Bone marrow (tissue), 2 donors: ENCODE measurements around the gene SUPT6H.
A peak's percentile ranks its signal among the peaks of the same experiment; 100 is the strongest.

Source experiments
- DNase-seq, 2 donors: peaks; one replicate each; lab custom pipeline; 2025; lab: John Stamatoyannopoulos, UW

SUPT6H gene

GRCh38 chr17:28737770-28738679 is 76.0 kb downstream of the SUPT6H start:
- DNase-seq = no peak

GRCh38 chr17:28738680-28739384 is 76.8 kb downstream of the SUPT6H start:
- no peak for DNase-seq

GRCh38 chr17:28740406-28741357 is 78.7 kb downstream of the SUPT6H start:
- DNase-seq = no peak

GRCh38 chr17:28741358-28742349 is 79.6 kb downstream of the SUPT6H start:
- DNase-seq = peak; percentile 15 to 80

GRCh38 chr17:28743243-28744103 is 81.5 kb downstream of the SUPT6H start, which contains the start of gene TRAF4:
TSS of gene TRAF4 (plus strand) at chr17:28744011. CDS start at chr17:28744113, 102 bp downstream.
- peak; percentile 56 to 66 for DNase-seq

- DNase-seq = peak in 1 of 2 donors; percentile 69
Measured at GRCh38 chr17:28744104-28744971, 82.3 kb downstream of the SUPT6H start.

- DNase-seq = no peak
Measured at GRCh38 chr17:28744972-28745785, 83.2 kb downstream of the SUPT6H start.

- no peak for DNase-seq
Measured at GRCh38 chr17:28745786-28746411, 83.9 kb downstream of the SUPT6H start.

GRCh38 chr17:28746611-28747050 is 84.6 kb downstream of the SUPT6H start:
- DNase-seq = no peak

GRCh38 chr17:28747051-28747691 is 85.2 kb downstream of the SUPT6H start:
- DNase-seq = no peak

GRCh38 chr17:28747801-28748750 is 86.1 kb downstream of the SUPT6H start:
- no peak for DNase-seq

GRCh38 chr17:28748852-28749515 is 87.0 kb downstream of the SUPT6H start:
- DNase-seq = no peak

- no peak for DNase-seq
Measured at GRCh38 chr17:28749516-28750177, 87.6 kb downstream of the SUPT6H start.
